Activated CD8-positive, alpha-beta memory T cell treated with anti-CD3 and anti-CD28 coated beads, Interleukin-2, amount 50 U/mL, for 1 hour (primary cell): Measurements from ENCODE around the gene AGBL3.

Experiments
- DNase-seq: peaks from one replicate; pipeline ENCODE4 v3.0.0-alpha.2; 2020; ENCODE audit errors: extremely low read depth

AGBL3 gene

GRCh38 chr7:135147341-135147898, 161.1 kb downstream of the AGBL3 start:
- no peak for DNase-seq

DNA sequence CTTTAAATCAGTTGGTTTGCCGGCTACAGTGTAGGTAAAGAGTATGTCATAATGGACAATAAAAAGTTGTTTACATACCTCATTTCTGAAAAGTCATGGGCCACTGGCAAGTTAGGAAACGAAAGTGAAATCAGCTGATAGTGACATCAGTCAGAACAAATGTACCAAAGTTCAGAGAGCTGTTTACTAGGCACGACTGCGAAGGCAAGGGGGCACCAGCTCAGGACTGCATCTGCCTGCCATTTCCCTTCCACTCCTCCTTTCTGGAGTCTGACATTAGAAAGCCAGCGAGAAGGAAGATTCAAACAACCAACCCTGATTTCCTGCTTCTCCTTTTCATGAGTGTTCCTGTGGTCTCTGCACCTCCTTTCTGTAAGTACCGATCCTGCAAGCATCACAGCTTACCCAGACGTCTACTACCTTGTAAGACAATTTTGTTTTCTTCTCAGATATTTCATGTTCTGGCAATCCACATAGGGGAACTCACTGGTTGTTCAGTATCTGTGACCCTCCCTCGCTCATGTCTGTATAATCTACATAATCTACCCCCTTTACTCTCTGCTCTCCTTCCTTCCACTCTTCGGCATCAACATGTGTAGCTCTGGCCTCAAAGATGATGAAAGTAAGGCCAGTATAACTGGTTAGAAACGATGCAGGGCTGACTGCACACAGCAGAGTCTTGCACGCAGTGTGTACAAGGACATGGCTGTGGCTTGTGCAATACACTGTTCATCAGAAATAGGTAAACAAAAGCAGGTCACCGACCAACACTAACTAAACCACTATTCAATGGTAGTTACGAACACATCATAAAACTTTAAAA, 161.8 kb downstream of the AGBL3 start, which contains the start of gene TMEM140:
Gene TMEM140, plus strand, starts transcription at position 174 of the 823 bp plus-strand sequence. CDS start 16,370 bp downstream, outside the sequence.
- DNase-seq = peak; percentile 21

GRCh38 chr7:135150072-135150782, 163.9 kb downstream of the AGBL3 start:
- no peak for DNase-seq

DNA sequence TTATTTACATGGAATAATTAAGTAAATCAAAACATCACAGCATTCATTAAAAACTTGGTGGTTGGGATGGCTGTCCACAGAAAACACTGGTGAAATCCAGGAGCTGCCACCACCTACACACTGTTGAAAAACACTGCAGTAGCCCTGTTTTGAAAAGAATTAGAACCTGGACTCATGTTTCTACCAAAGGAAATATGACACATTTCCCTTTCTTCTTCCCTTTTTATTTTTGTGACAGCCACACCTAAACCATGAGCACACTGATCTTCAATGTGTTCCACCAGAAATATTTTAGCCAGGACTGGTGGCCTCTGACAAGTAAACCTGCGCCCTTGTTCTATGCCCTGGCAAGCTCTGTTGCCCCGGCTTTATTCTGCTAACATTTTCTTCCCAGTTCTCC, 164.8 kb downstream of the AGBL3 start:
- DNase-seq = no peak

- no peak for DNase-seq
Observed at GRCh38 chr7:135151533-135151932, 165.2 kb downstream of the AGBL3 start.

DNA sequence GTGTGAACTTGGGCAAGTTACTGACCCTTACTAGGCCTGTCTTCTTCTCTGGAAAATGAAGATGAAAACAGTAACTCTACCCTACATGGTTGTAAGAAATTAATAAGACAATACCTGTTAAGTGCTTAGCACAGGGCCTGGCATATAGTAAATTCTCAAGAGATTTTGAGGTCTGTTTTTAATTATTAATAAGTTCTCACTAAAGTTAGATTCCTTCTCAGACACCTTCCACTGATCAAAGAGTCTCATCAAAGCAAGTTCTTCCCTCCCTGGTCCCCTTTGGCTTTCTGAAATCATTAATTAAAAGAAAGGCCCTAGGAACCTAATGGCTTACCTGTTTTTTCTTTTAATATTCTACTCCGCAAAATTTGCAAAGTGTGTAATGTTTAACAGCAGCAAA, 166.1 kb downstream of the AGBL3 start:
- no peak for DNase-seq

- DNase-seq = no peak
Observed at GRCh38 chr7:135154734-135155133, 168.4 kb downstream of the AGBL3 start.

- no peak for DNase-seq
Observed at GRCh38 chr7:135156290-135156689, 170.0 kb downstream of the AGBL3 start.

DNA sequence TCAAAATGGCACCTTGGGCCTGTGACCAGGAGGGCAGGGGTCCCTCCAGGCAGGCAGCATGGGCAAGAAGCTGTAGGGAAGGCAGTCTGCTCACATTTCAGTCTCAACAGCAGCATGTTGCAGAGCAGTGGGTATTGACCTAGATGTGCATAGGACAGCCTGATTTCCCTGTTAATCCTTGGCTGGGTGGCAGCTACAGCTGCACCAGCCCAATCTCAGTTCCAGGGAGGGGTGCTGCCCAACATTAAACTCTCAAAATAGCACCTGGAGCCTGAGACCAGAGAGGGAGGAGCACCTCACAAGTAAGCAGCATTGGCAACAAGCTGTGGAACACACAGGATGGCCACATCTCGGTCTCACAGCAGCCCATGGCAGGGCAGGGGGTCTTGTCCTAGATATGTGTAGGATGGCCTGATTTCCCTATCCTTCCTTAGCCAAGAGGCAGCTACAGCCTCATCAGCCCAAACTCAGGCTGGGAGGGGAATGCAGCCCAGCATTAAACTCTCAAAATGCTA, 171.9 kb downstream of the AGBL3 start:
- DNase-seq = no peak

- no peak for DNase-seq
Observed at GRCh38 chr7:135158874-135159273, 172.6 kb downstream of the AGBL3 start.

- no peak for DNase-seq
Observed at GRCh38 chr7:135159359-135160085, 173.2 kb downstream of the AGBL3 start.

GRCh38 chr7:135160098-135160857, 174.0 kb downstream of the AGBL3 start:
- no peak for DNase-seq

GRCh38 chr7:135160858-135161653, 174.7 kb downstream of the AGBL3 start:
- DNase-seq = no peak

GRCh38 chr7:135161669-135162068, 175.4 kb downstream of the AGBL3 start:
- DNase-seq = no peak

- DNase-seq = no peak
Observed at GRCh38 chr7:135162382-135163001, 176.2 kb downstream of the AGBL3 start.

DNA sequence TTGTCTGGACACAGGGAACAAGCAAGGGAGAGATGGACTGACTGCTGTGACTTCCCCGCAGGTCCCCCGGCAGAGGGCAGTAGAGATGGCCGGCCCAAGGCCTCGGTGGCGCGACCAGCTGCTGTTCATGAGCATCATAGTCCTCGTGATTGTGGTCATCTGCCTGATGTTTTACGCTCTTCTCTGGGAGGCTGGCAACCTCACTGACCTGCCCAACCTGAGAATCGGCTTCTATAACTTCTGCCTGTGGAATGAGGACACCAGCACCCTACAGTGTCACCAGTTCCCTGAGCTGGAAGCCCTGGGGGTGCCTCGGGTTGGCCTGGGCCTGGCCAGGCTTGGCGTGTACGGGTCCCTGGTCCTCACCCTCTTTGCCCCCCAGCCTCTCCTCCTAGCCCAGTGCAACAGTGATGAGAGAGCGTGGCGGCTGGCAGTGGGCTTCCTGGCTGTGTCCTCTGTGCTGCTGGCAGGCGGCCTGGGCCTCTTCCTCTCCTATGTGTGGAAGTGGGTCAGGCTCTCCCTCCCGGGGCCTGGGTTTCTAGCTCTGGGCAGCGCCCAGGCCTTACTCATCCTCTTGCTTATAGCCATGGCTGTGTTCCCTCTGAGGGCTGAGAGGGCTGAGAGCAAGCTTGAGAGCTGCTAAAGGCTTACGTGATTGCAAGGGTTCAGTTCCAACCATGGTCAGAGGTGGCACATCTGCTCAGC, 178.2 kb downstream of the AGBL3 start:
- no peak for DNase-seq

- no peak for DNase-seq
Observed at GRCh38 chr7:135165862-135166261, 179.6 kb downstream of the AGBL3 start.

DNA sequence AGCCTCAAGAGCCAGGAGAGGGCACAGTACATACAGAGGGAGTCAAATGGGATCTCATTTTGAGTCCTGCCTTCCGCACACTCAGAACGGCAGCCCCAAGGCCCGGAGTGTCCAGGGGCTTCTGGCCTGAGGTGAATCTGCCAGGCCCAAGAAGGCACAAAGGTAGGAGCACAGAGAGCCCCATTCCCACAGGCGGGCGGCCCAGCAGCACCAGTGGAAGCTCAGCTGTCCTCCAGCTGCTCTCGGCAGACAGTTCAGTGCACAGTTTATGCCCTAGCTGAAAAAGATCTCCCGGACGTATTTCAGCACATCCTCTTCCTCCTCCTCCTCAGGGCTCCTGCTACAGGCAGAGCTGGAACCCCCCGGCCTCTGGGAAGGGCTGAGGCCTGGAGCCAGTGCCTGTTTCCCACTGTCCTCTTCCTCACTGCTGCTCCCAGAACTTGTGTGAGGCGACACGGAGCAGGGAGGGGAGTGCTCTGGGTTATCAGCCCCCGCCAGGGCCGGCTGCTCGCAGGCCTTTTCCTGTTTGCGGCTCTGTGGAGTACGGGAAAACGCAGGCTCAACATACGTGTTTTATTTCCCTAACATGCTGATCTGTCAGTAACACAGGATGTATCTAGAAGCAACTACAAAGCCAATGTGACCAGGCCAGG, 180.2 kb downstream of the AGBL3 start:
- no peak for DNase-seq
